ENCODE measurements around the gene OFD1.
A peak's percentile ranks its signal among the peaks of the same experiment; 100 is the strongest.

Gene OFD1

GRCh38 chrX:13721819-13722519, 12.6 kb upstream of the OFD1 start:
- no peak for TF ChIP-seq CTCF (IDR thresholded peaks at IDR 0.05)

- no peak for TF ChIP-seq CTCF (IDR thresholded peaks at IDR 0.05)
Observed at GRCh38 chrX:13732246-13733067, 2.1 kb upstream of the OFD1 start.

GRCh38 chrX:13733506-13733905, 1.0 kb upstream of the OFD1 start:
- TF ChIP-seq CTCF (IDR thresholded peaks at IDR 0.05): no peak

- no peak for TF ChIP-seq CTCF (IDR thresholded peaks at IDR 0.05)
Observed at GRCh38 chrX:13741695-13742094, 7.1 kb downstream of the OFD1 start.

- TF ChIP-seq CTCF (IDR thresholded peaks at IDR 0.05): no peak
Observed at GRCh38 chrX:13742397-13743176, 8.0 kb downstream of the OFD1 start.

- peak; percentile 32; the same call in 1 of the 2 replicates for TF ChIP-seq CTCF (IDR thresholded peaks at IDR 0.05)
Observed at GRCh38 chrX:13747836-13748235, 13.3 kb downstream of the OFD1 start.

- TF ChIP-seq CTCF (IDR thresholded peaks at IDR 0.05): no peak
Observed at GRCh38 chrX:13748486-13748885, 13.9 kb downstream of the OFD1 start.

All from LNCAP (cell line).